Hair follicular keratinocyte (primary cell): Measurements from ENCODE around the gene GPN3. TPM values are rescaled to one million over a fixed set of nuclear protein-coding genes. Genes with fewer than 3 reads are reported as not detected.

Source experiments
- total RNA-seq: library from RNA; depleted of rRNA; stranded (reverse); fragments of >200 nt; gene quantifications from 2 replicates; pipeline ENCODE4 v1.2.3, GENCODE V29; 2015

Gene GPN3
- 23.3 and 31.0 TPM in 2 replicates for total RNA-seq

DNA sequence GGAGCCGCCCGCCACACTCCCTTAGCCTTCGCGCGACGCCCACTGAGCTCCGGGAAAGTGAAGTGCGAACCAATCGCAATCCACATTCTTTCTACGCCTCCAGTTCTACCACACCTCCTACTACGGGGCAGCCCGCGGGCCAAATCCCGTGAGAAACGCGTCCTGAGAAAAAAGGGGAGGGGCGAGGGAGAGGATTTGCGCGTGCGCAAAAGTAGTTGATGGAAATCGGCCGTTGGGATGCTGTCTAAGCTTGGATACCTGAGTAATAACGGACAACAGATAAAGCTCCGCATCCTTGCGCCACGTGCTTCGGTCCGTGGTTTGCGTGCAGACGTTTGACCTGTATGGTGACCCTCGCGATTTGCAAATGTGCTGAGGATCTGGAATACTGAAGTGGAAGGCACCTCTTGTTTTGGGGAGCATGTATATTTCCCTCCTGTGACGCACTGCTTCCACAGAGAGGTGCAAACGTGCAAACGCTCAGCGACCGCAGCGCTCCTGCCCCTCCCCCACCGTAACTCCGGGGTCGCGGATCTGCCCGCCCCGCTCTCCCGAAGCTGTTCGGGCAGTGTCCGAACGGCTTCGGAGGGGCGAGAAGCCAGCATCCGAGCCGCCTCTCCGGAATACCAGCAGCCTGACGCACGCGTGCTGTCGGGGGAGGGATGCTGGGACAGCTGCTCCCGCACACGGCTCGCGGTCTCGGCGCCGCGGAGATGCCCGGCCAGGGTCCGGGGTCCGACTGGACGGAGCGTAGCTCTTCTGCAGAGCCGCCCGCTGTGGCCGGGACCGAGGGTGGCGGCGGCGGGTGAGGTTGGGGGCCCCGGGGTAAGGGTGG lies at the start of gene GPN3, which contains the start of gene FAM216A:
GPN3 (minus strand) TSS at position 44 of the 835 bp plus-strand sequence. CDS start 54 bp downstream, outside the sequence.
FAM216A (plus strand) TSS at position 632 of the 835 bp plus-strand sequence; CDS start at position 663, 31 bp downstream.

GRCh38 chr12:110501752-110502738 lies 34.0 kb upstream of the GPN3 start, which contains the start of the genes RAD9B and VPS29:
Gene RAD9B (plus strand): TSS chr12:110502331. CDS start chr12:110502338, 7 bp downstream.
Gene VPS29 (minus strand): TSS chr12:110502111. CDS start chr12:110502051, 60 bp downstream.

GRCh38 chr12:110449799-110450497 lies 18.1 kb downstream of the GPN3 start, which contains the start of gene ARPC3:
Gene ARPC3 (minus strand): TSS chr12:110450337. CDS start chr12:110450260, 77 bp downstream.

GRCh38 chr12:110403146-110403975 lies 64.7 kb downstream of the GPN3 start, which contains the start of gene ANAPC7:
Gene ANAPC7 (minus strand): TSS chr12:110403708. CDS start chr12:110403627, 81 bp downstream.

Other genes with a start within 250 kb of the GPN3 start
- gene ATP2A2, start 187.0 kb downstream of the GPN3 start, total RNA-seq, result 188 and 198 TPM in 2 replicates
- gene ANAPC7, start 64.5 kb downstream of the GPN3 start, total RNA-seq, result 35.9 and 42.1 TPM in 2 replicates
- gene ARPC3, start 17.9 kb downstream of the GPN3 start, total RNA-seq, result 847 and 1,114 TPM in 2 replicates
- 5.1 and 12.5 TPM in 2 replicates for gene FAM216A, start 588 bp upstream of the GPN3 start, total RNA-seq
- gene VPS29, start 33.9 kb upstream of the GPN3 start, total RNA-seq, result 91.0 and 131 TPM in 2 replicates
- 0.19 and 2.3 TPM in 2 replicates for gene RAD9B, start 34.1 kb upstream of the GPN3 start, total RNA-seq
- gene PPTC7, start 115.1 kb upstream of the GPN3 start, total RNA-seq, result 8.8 and 9.7 TPM in 2 replicates
- gene TCTN1, start 145.9 kb upstream of the GPN3 start, total RNA-seq, result 8.5 and 13.5 TPM in 2 replicates
- 0.53 and 3.4 TPM in 2 replicates for gene HVCN1, start 220.9 kb upstream of the GPN3 start, total RNA-seq